Bronchial epithelial cell (primary cell): ENCODE results near the gene SLC34A1. TPM values are rescaled to one million over a fixed set of nuclear protein-coding genes. Genes with fewer than 3 reads are reported as not detected.

Experiments
- DNase-seq: peaks from one replicate; pipeline ENCODE4 v3.0.0-alpha.2; 2010; ENCODE audit warnings: low read depth
- FAIRE-seq: peaks from 2 replicates; lab custom pipeline; 2011; peaks lifted over from hg19 to GRCh38; lab: Jason Lieb, UNC
- H3K27me3 ChIP-seq: 2 replicates; pipeline ENCODE4 v1.5.1; 2011; ENCODE audit warnings: low read length; ENCODE audit not compliant: control insufficient read depth, insufficient read depth
- H3K36me3 ChIP-seq: 2 replicates; pipeline ENCODE4 v1.5.1; 2011; ENCODE audit warnings: low read length; ENCODE audit not compliant: control insufficient read depth, insufficient read depth
- H3K4me3 ChIP-seq: 2 replicates; pipeline ENCODE4 v1.5.1; 2011; ENCODE audit warnings: mild to moderate bottlenecking, low read depth, low read length, control low read depth
- total RNA-seq: library from RNA; depleted of rRNA; stranded (reverse); fragments of >200 nt; gene quantifications from 2 replicates; pipeline ENCODE4 v1.2.1, GENCODE V29; 2014
- TF ChIP-seq, protein P1 (sequence below): IDR thresholded peaks from 2 replicates; pipeline ENCODE4 v1.5.1; 2011; ENCODE audit warnings: mild to moderate bottlenecking, moderate library complexity, low read length, control low read depth, inconsistent platforms; ENCODE audit not compliant: insufficient read depth, severe bottlenecking

SLC34A1 gene
- total RNA-seq, 1 donor from 2014 or later: not detected

DNA sequence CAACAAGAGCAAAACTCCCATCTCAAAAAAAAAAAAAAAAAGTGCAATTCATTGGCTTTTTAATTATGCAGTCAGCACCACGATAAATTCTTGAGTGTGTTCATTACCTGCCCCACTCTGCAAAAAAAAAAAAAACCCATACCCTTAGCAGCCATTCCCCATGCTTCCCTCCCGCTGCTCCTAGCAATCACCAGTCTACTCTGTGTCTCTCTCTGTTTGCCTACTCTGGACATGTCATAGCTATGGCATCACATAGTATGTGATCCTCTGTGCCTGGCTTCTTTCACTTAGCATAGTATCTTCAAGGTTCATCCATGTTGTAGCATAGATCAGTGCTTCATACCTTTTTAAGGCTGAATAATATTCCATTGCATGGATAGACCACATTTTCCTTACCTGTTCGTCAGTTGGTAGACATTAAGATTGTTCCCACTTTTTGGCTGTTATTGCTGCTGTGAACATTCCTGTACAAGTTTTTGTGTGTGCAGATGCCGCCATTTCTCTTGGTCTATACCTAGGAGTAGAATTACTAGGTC lies 55.4 kb downstream of the SLC34A1 start:
- peaks cover 7% of the 10 kb centered on the region for H3K36me3 ChIP-seq
- peak; percentile 18 for FAIRE-seq

DNA sequence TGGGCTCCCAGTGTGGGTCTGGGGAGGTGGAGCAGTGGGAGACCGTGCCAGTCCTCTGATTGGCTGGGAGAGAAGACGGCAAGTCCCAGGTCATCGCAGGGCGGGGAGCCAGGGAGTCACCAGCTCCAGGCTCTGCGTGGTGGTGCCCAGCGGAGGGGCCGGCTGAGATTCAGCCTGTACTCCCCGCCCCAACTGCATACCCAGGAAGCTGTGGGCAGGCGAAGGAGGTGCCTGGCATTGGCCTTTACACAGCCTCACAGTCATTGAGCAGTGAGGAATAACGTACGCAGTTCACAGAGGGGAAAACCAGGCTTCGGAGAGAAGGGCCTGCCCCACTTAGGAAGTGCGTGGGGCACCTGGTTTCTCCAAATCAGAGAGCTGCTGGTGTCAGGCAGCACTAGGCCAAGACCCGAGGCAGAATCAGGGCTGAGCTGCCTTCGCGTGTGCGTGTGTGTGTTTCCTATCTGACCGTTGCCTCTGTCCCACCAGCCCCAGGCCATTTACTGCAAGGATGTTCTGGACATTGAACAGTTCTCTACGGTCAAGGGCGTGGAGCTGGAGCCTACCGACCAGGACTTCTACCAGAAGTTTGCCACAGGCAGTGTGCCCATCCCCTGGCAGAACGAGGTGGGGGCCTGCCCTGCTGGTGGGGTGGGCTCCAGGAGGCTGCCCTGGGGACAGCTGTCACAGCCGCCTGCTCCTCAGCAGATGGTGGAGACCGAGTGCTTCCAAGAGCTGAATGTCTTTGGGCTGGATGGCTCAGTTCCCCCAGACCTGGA lies 56.2 kb downstream of the SLC34A1 start:
- TF ChIP-seq, protein P1, sequence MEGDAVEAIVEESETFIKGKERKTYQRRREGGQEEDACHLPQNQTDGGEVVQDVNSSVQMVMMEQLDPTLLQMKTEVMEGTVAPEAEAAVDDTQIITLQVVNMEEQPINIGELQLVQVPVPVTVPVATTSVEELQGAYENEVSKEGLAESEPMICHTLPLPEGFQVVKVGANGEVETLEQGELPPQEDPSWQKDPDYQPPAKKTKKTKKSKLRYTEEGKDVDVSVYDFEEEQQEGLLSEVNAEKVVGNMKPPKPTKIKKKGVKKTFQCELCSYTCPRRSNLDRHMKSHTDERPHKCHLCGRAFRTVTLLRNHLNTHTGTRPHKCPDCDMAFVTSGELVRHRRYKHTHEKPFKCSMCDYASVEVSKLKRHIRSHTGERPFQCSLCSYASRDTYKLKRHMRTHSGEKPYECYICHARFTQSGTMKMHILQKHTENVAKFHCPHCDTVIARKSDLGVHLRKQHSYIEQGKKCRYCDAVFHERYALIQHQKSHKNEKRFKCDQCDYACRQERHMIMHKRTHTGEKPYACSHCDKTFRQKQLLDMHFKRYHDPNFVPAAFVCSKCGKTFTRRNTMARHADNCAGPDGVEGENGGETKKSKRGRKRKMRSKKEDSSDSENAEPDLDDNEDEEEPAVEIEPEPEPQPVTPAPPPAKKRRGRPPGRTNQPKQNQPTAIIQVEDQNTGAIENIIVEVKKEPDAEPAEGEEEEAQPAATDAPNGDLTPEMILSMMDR: no peak
- Histone ChIP-seq H3K27me3 (no peaks in the 10 kb centered on the region), H3K36me3 (peaks cover 3% of the 10 kb centered on the region), H3K4me3 (no peak overlapping the region)
- DNase-seq (no peak), FAIRE-seq (peak; percentile 47)

More for the DNA sequence above, 55.4 kb downstream of the SLC34A1 start:
- TF ChIP-seq, protein P1: no peak
- H3K27me3 ChIP-seq: no peaks in the 10 kb centered on the region
- no peak overlapping the region for H3K4me3 ChIP-seq
- no peak for DNase-seq

DNA sequence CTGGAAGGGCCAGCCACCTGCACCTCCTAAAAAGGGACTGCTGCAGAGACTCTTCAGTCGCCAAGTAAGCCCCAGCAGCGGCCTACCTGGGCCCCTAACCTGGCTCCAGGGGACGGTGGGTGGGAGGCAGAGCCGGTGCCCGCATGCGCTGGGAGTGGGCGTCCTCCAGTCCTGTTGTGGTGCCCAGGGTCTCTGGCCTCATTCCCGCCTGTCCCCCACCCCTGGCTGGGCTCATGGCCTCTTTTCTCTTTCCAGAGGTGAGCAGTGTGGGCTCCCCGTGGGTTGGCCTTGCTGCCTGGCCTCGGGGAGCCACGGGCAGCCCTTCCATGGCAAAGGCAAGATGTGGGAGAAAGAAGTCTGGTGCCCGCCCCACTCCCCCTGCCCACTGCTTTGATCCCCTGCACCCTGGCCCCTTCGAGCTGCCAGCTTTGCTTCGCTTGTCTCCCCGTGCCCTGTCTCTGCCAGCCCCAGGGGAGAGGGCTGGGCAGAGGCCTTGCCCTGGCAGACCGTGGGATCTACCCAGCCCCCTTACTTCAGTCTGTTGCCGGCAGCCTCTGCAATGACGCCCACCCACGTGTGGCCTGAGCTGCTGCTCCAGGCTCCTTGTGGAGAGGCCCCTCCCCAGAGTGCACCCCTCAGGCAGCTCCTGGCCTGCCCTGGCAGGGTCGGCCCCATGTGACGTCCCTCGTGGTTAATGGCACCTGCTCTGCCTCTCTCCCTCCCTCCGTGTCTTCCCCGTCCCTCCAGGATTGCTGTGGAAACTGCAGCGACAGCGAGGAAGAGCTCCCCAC lies 57.0 kb downstream of the SLC34A1 start:
- H3K36me3 ChIP-seq: peaks cover 2% of the 10 kb centered on the region
- H3K4me3 ChIP-seq: no peak overlapping the region
- FAIRE-seq (no peak), DNase-seq (no peak)
- no peaks in the 10 kb centered on the region for H3K27me3 ChIP-seq
- TF ChIP-seq, protein P1: no peak

DNA sequence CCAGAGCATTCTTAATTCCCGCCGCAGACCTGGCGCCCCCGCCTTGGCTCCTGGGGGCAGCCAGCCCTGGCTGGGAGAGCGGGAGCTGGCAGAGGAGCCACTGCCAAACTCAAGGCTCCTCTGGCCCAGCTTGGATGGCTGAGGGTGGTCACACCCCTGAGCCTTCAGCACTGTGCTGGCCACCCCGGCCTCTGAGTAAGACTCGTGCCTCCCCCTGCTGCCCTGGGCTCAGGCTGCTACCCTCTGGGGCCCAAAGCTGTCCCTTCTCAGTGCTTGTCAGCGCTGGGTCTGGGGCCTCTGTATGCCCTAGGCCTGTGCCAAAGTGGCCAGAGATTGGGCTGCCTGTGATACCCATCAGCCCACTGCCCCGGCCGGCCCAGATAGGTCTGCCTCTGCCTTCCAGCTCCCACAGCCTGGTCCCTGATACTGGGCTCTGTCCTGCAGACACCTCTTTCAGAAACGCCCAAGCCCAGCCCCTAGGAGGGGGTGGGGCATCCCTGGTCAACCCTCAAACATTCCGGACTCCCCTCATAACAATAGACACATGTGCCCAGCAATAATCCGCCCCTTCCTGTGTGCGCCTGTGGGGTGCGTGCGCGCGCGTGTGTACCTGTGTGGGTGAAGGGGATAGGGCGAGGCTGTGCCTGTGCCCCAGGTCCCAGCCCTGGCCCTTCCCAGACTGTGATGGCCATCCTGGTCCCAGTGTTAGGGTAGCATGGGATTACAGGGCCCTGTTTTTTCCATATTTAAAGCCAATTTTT lies 58.0 kb downstream of the SLC34A1 start:
- no peak overlapping the region for H3K4me3 ChIP-seq

More for the DNA sequence above, 58.0 kb downstream of the SLC34A1 start:
- FAIRE-seq: no peak
- TF ChIP-seq, protein P1: no peak
- no peak for DNase-seq
- Histone ChIP-seq H3K36me3 (peaks cover 1% of the 10 kb centered on the region), H3K27me3 (no peaks in the 10 kb centered on the region)
